ENCODE measurements around the gene SLC25A3.
"Not testable (repeated sequence)": the region's sequence is repeated elsewhere in the genome, so short reads cannot be mapped to it uniquely, and the experiment has no call there.

SLC25A3 gene

DNA sequence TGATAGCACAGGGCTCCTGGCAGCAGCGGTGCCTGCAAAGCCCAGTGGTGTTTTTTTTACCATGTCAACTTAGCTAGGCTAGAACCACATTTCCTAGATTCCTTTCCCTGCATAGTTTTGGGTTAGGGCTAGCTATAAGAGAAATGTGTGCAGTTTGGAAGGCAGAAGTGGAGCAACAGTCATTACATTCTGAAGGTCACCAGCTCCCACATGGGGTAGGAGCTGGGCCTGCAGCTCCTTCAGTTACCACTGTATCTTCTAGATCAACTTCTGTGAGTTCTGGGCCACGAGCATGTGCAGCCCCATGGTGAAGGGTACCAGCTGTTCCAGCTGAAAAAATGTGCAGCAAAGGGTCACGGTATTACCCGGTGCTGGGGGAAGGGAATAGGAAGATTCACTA is 2.3 kb upstream of the SLC25A3 start:
- in situ Hi-C loops (cut with HindIII; ENCODE audit: low pct_ligation_motif_present, low pct_unique_long_range_greater_than_20kb, low sequenced_read_pairs) = no loop called here
- no peak for DNase-seq

DNA sequence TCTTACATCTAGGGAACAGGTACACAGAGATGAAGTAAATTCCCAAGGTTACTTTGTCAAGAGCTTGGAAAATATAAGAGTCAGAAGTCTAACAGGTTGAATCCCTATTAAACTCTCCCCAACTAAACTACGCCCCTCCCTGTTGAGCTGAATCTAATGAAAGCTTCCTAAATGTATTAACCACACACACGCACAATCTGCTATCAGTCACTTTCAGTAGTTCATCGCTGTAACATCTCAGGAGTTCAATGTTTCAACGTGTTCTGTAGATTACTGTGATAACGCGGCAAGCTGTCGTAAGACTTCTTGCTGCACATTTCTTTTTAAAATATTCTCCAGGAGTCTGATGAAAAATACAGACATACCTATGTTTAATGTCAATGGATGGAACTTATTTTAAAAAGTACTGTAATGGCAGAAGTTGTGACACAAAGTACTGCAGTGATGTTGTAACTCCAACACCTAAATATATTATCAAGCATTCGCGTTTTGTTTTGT is 612 bp upstream of the SLC25A3 start:
- peak; percentile 35 for DNase-seq
- in situ Hi-C loops (cut with HindIII; ENCODE audit: low pct_ligation_motif_present, low pct_unique_long_range_greater_than_20kb, low sequenced_read_pairs) = no loop called here

DNA sequence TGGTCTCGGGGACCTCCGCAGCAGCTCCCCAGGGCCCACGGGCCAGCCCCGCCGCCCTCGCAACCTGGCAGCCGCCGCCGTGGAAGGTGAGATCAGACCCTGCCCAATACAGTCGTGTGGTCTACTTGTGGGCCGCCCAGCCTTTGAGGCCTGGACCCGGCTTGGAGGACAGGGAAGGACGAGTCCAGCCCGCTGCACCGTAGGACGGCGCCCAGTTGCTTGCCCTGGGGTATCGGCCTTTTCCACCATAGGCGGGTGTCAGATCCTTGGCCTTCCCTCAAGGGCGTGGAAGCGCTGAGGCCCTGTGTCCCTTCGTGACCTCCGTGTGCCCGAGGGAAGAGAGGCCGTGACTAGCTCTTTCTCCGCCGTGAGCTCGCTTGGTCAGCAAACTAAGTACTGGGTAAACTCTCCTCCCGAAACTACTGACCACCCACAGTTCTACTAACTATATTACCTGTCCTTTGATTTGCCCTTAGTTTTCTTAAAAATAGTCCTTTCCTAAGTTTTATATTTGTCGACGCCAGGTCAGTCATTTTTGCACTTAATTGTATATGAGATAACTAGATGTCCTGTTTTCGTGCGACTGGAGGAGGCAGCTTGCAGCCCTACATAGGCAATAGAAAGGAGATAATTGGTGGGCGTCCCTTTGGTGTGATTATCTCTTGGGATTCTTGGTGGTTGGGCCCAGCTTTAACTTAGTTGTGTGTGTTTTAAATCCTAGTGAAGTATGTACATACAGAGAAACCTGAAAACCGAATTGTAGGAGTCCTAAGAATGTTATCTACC is 757 bp downstream of the SLC25A3 start:
- peak; percentile 37 for DNase-seq
- in situ Hi-C loops (cut with HindIII; ENCODE audit: low pct_ligation_motif_present, low pct_unique_long_range_greater_than_20kb, low sequenced_read_pairs) = no loop called here

DNA sequence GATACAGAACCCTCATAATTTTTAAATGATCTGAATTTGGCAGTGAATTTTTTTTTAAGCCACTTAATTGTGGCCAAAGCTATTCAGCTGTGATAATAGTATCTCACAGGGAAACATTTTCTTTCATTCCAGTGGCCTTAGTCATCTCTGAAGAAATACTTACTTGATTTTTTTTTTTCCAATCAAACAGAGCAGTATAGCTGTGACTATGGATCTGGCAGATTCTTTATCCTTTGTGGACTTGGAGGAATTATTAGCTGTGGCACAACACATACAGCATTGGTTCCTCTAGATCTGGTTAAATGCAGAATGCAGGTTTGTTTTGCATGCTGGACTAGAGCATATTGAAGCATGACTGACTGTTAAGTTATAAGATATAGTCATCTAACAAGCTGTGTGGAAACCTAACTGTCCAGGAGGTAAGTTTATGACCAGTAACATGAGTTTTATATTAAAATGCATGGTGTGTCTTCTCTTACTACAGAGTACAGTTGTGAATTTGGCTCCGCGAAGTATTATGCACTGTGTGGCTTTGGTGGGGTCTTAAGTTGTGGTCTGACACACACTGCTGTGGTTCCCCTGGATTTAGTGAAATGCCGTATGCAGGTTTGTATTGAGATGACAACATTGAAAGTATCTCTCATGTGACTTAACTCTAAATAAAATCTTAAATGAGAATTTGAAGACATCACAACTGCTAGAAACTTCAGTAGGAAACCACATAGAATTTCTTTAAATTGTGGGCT is 1.9 kb downstream of the SLC25A3 start:
- DNase-seq = peak; percentile 91
- in situ Hi-C loops (cut with HindIII; ENCODE audit: low pct_ligation_motif_present, low pct_unique_long_range_greater_than_20kb, low sequenced_read_pairs) = no loop called here

DNA sequence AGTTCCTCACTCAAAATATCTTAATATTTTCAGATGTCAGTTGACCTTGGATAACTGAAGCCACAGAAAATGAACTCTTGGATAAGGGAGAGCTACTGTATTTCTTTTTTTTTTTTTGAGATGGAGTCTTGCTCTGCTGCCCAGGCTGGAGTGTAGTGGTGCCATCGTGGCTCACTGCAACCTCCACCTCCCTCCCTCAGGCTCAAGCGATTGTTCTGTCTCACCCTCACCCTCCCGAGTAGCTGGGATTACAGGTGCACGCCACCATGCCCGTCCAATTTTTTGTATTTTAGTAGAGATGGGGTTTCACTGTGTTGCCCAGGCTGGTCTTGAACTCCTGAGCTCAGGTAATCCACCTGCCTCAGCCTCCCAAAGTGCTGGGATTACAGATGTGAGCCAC is 3.8 kb downstream of the SLC25A3 start:
- DNase-seq; in situ Hi-C loops (cut with HindIII; ENCODE audit: low pct_ligation_motif_present, low pct_unique_long_range_greater_than_20kb, low sequenced_read_pairs): not testable (repeated sequence)

DNA sequence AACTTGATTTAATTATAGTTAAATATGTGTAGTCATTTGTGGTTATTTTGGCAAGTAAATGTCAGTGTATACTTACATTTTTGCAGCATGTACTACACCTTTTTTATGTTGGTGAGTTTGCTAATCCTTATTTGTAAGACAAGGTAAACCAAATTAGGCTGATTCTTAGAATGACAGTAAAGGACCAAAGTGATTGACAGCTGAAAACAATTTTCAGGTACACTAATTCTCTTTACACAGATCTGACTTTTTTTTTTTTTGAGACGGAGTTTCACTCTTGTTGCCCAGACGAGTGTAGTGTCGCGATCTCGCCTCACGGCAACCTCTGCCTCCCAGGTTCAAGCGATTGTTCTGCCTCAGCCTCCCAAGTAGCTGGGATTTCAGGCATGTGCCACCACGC is 8.4 kb downstream of the SLC25A3 start:
- in situ Hi-C loops (cut with HindIII; ENCODE audit: low pct_ligation_motif_present, low pct_unique_long_range_greater_than_20kb, low sequenced_read_pairs) = no loop called here
- no peak for DNase-seq

DNA sequence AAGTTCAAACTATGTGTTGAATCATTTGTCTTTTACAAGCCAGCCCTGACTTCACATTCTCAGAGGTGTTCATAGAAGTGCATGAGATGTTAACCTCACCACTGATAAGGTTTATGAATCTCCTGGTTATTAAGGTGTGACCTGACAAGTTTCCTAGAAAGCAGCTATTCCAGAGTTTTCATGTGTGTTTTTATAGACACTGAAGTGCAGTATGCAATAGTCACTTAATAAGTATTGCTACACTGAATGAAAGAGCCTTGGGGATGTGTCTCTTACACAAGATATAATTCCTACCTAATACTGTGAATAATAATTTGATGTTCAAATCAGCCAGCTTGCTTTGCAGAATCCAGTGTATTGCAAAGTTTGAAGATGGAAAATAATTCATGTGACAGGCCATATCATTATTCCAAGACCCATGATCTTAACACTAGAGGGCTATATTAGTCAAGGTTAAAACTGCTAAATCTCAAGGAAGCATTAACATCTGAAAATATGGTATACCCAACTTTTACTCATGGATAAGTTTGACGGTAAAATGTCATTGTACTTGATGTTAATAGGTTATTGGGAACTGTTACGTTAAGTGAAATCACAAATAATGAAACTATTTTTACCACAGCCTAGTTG is 13.0 kb downstream of the SLC25A3 start:
- in situ Hi-C loops (cut with HindIII; ENCODE audit: low pct_ligation_motif_present, low pct_unique_long_range_greater_than_20kb, low sequenced_read_pairs) = no loop called here
- peak; percentile 35 for DNase-seq

DNA sequence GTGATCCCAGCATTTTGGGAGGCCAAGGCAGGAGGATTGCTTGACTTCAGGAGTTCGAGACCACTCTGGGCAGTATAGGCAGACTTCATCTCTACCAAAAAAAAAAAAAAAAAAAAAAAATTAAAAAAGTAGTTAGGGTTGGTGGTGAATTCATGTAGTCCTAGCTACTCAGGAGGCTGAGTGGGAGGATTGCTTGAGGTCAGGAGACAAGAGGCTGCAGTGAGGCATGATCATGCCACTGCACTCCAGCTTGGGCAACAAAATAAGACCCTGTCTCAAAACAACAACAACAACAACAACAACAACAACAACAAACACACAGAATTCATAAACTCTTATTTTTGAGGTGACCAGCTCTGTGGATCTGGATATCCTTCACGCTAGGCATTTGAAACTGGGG is 17.1 kb downstream of the SLC25A3 start:
- no peak for DNase-seq
- in situ Hi-C loops (cut with HindIII; ENCODE audit: low pct_ligation_motif_present, low pct_unique_long_range_greater_than_20kb, low sequenced_read_pairs) = no loop called here

DNA sequence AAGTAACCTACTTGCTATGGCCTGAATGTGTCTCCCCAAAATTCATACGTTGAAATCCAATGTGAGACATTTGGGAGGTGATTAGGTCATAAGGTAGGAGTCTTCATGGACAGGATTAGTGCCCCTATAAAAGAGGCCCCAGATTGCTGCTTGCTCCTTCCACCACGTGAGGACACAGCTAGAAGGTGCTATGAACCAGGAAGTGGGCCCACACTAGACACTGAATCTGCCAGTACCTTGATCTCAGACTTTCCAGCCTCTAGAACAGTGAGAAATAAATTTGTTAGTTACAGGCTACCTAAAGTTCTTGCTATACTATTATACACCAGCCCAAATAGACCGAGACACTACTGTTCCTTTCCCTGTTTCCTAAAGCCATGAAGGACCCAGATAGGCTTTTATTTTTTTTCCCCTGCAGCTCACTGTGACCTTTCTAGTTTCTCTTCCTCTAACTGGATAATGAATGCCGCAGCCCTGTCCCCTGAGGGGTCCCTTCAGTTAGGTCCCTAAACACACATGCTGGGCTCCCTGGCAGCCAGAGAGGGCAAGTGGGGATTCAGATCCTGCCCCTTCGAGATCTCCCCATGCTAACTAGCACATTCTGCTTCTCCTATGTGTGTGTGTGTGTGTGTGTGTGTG is 19.3 kb downstream of the SLC25A3 start:
- DNase-seq = no peak
- in situ Hi-C loops (cut with HindIII; ENCODE audit: low pct_ligation_motif_present, low pct_unique_long_range_greater_than_20kb, low sequenced_read_pairs) = no loop called here

DNA sequence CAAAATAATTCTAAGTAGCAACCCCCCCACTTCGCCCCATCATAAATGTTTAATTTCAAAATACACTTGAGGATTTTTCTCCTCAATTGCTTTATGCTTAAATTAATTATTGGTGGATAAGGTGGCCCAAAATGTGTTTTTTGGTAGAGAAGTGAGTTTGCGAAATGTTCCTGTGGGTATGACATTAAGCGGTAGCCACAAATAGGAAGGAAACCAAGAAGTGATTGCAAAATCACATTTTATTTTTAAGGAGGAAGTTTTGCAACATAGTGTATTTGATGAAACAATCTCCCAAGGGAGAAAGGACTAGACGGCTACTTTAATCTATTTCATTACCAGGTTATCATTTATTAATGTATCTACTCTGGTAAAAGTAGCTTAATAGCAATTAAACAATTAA is 25.5 kb downstream of the SLC25A3 start:
- in situ Hi-C loops (cut with HindIII; ENCODE audit: low pct_ligation_motif_present, low pct_unique_long_range_greater_than_20kb, low sequenced_read_pairs) = no loop called here
- no peak for DNase-seq

DNA sequence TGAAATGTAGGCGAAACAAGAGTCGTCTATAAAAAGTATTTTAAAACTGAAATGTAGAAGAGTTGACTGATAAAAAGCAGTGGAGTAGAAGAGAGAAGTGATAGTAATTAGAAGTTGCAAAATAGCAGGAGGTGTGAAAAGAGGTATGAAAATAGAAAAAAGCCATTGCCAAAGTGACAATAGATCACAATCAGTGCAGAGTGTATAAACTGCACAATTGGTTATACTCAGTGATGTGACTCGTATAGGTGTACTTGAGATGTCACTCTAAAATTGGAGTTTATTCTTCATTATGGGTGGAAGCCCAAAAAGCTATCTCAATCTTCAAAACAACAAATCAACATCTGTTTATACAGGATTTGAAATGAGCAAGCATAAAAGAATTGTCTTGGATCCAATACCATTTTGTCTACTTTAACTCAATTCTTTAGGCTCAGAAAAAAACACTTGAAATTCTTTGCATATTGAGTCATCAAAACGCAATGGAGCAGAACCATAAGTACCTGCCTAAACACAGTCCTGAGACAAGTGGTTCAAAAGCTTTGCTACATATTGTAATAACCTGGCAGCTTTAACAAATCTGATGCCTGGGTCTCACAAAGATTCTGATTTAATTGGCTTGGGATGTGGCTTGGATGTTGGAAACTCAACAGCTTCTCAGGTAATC is 42.3 kb downstream of the SLC25A3 start:
- peak; percentile 97 for DNase-seq
- in situ Hi-C loops (cut with HindIII; ENCODE audit: low pct_ligation_motif_present, low pct_unique_long_range_greater_than_20kb, low sequenced_read_pairs) = no loop called here

DNA sequence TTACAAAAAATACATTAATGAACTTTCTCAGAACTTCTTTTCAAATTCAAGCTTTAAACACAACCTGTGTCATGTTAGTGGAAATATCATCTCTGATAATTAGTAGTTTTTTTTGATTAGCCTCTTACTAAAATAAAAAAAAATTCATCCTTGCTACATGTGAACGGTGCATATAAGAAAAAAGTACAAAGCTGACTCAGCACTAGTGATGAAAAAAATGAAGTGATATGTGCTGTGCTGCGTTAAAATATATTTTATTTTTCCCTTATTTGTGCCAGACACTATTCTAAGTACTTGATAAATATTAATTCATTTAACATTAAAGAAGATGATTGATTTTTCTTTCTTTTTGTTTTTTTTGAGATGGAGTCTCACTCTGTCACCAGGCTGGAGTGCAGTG is 43.6 kb downstream of the SLC25A3 start:
- in situ Hi-C loops (cut with HindIII; ENCODE audit: low pct_ligation_motif_present, low pct_unique_long_range_greater_than_20kb, low sequenced_read_pairs) = no loop called here
- DNase-seq = no peak

DNA sequence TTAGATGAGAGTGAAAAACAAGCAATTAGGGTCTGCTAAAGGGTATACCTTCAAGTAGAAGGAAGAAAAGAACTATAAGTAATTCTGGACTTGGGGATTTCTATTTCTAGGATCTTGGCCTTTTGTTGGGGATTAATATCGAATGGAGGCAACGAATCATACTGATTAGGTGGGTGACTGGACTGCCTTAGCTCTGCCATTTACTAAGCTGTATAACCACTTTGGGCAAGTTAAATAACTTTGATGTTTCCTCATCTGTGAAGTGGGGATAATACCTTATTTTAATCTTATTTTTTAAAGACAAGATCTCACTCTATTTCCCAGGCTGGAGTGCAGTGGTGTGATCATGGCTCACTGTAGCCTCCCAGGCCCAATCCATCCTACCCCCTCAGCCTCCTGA is 44.5 kb downstream of the SLC25A3 start:
- no peak for DNase-seq
- in situ Hi-C loops (cut with HindIII; ENCODE audit: low pct_ligation_motif_present, low pct_unique_long_range_greater_than_20kb, low sequenced_read_pairs) = no loop called here

DNA sequence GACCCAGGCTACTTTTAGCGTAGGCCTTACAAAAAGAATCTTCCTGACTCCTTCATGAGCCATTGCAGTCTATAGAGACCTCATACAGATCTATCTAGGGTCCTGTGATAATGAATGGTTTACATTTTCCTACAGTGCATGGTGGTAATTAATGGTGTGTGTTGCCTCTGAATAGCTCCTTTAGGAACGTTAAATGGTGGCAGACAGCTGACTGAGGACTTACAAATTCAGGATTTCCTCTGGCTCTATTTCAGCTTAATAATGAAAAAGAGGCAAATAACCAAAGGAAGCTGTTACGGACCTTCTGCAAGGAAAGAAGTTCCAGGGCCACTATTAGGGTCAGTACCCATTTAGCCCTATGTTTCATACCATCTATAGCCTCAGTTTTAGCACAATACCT is 46.0 kb downstream of the SLC25A3 start:
- DNase-seq = no peak
- in situ Hi-C loops (cut with HindIII; ENCODE audit: low pct_ligation_motif_present, low pct_unique_long_range_greater_than_20kb, low sequenced_read_pairs) = no loop called here

DNA sequence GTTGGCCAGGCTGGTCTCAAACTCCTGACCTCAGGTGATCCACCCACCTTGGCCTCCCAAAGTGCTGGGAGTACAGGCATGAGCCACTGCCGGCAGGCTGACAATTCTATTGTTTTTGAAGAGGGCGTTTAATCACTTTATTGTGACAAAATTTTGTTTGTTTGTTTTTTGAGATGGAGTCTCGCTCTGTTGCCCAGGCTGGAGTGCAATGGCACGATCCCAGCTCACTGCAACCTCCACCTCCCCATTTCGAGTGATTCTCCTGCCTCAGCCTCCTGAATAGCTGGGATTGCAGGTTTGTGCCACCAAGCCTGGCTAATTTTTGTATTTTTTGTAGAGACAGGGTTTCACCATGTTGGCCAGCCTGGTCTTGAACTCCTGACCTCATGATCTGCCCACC is 49.3 kb downstream of the SLC25A3 start:
- in situ Hi-C loops (cut with HindIII; ENCODE audit: low pct_ligation_motif_present, low pct_unique_long_range_greater_than_20kb, low sequenced_read_pairs); DNase-seq: not testable (repeated sequence)

DNA sequence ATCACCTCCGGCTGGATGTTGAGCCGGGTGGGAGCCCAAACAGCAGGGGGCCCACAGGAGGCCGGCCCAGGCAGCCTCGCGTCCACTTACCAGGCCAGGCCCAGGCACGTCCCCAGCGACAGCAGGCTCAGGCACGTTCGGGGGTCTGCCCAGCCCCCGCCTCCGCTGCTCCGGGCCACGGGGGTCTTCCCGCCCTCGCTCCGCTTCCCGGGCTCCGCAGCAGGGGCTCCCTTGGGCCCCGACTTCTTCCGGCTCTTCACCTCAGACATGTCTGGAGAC is 50.9 kb downstream of the SLC25A3 start:
- no peak for DNase-seq
- in situ Hi-C loops (cut with HindIII; ENCODE audit: low pct_ligation_motif_present, low pct_unique_long_range_greater_than_20kb, low sequenced_read_pairs) = no loop called here

DNA sequence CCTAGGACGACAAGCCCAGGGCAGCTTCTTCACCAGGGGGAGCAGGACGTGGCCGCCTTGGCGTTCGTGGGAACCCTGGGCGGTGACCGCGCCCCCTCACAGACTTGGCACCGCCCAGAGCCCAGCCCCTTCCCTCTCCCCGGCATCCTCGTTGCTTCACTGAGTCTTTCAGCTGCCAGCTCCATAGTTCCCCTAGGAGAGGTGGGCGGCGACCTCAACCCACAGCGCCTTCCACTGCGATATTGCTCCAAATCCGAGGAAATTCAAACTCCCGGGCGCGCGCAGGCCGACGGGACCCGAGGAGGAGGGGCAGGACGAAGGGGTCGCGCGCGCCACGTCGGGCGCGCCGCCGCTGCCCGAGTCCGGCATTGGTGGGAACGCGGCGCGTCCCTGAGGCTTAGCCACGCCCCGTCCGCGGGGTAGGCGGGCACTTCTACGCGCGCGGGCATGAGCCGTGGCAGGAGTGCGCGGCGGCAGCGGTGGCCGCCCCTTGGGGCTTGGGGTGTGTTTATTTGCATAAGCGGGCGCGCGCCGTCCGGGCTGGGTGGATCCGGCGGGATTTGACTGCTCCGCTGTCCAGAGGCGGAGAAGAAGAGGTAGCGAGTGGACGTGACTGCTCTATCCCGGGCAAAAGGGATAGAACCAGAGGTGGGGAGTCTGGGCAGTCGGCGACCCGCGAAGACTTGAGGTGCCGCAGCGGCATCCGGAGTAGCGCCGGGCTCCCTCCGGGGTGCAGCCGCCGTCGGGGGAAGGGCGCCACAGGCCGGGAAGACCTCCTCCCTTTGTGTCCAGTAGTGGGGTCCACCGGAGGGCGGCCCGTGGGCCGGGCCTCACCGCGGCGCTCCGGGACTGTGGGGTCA is 51.5 kb downstream of the SLC25A3 start, which contains the start of the genes APAF1 and IKBIP:
APAF1 (plus strand) TSS at position 579 of the 860 bp plus-strand sequence. CDS start 3,070 bp downstream, outside the sequence.
IKBIP (minus strand) TSS at position 77 of the 860 bp plus-strand sequence. CDS start 87 bp downstream, outside the sequence.
- in situ Hi-C loops (cut with HindIII; ENCODE audit: low pct_ligation_motif_present, low pct_unique_long_range_greater_than_20kb, low sequenced_read_pairs) = no loop called here
- DNase-seq = peak; percentile 99

All from ACHN (cell line).